ENCODE measurements around the gene PIH1D1. TPM values are rescaled to one million over a fixed set of nuclear protein-coding genes. Genes with fewer than 3 reads are reported as not detected.
A peak's percentile ranks its signal among the peaks of the same experiment; 100 is the strongest.

PIH1D1 gene
- total and polyA plus RNA-seq, 2 of the 8 experiments (the other 6 are each of a cell fraction or from before 2014, with no cell fraction given), result 146 to 195 TPM

- H3K79me1 ChIP-seq (ENCODE audit: low read depth, low read length), result no peaks in the 10 kb centered on the region
- no peak overlapping the region for H3K27ac ChIP-seq (ENCODE audit: low read depth, low read length)
- H3K4me3 ChIP-seq (ENCODE audit: extremely low read depth in 1 of 4, insufficient read depth in 2 of 4, low read depth in 3 of 4, low read length in 4 of 4), result no peak overlapping the region
- no peak overlapping the region for H2BK120ac ChIP-seq (replicated peaks; ENCODE audit: low read depth, low read length)
- no peak overlapping the region for H3K18ac ChIP-seq (ENCODE audit: extremely low read depth, low read length)
- H2AFZ ChIP-seq (ENCODE audit: low read length), result no peak overlapping the region
- no peak overlapping the region for H3K4me2 ChIP-seq (ENCODE audit: insufficient read depth in 1 of 2, low read depth in 2 of 2, low read length in 2 of 2)
- 44% methylated on average over 4 of the region's 6 CpGs; no CpG with 5 or more reads in 1 of the 2 experiments for WGBS, 2 experiments (ENCODE audit: extremely low coverage in 1 of 2, insufficient coverage in 1 of 2, insufficient read length in 1 of 2, insufficient replicate concordance in 2 of 2, low coverage in 1 of 2, low lambda C conversion rate in 2 of 2, missing lambda C conversion rate in 1 of 2)
- FAIRE-seq, result no peak
- H3K27me3 ChIP-seq (replicated peaks in 1 of 4; ENCODE audit: control insufficient read depth in 3 of 4, extremely low read depth in 1 of 4, insufficient read depth in 3 of 4, low read length in 3 of 4), result peaks cover 27 to 56% (median 48%) of the 10 kb centered on the region in 4 experiments
- H2AK5ac ChIP-seq (ENCODE audit: low read depth, low read length), result peak overlapping the region; percentile 53; the same call in 1 of the 2 replicates
- H3K23ac ChIP-seq (ENCODE audit: insufficient read length), result no peak overlapping the region
- DNase-seq (ENCODE audit: low read depth in 1 of 2, low spot score in 2 of 2), result no peak
- no peak overlapping the region for H3K14ac ChIP-seq (ENCODE audit: insufficient read length)
- ChIA-PET POLR2A (ENCODE audit: partially characterized antibody) (no interaction called here), CTCF (ENCODE audit: partially characterized antibody) (no interaction called here)
- H3K79me2 ChIP-seq (ENCODE audit: control insufficient read depth in 1 of 2, insufficient read depth in 2 of 2, low read length in 2 of 2), result no peaks in the 10 kb centered on the region
- no peak overlapping the region for H2BK5ac ChIP-seq (ENCODE audit: low read depth, low read length)
- H3K23me2 ChIP-seq (ENCODE audit: low read depth, low read length), result peaks cover 20% of the 10 kb centered on the region; the same call in 1 of the 2 replicates
- H4K20me1 ChIP-seq (replicated peaks in 1 of 2; ENCODE audit: control insufficient read depth in 1 of 2, insufficient read depth in 2 of 2, low read length in 2 of 2), result no peaks in the 10 kb centered on the region
- H2BK12ac ChIP-seq (ENCODE audit: low read depth, low read length), result no peak overlapping the region
- no peak overlapping the region for H3K4ac ChIP-seq (replicated peaks; ENCODE audit: insufficient read length, low read depth, low read length)
- no peak overlapping the region for H4K8ac ChIP-seq (ENCODE audit: extremely low read depth, insufficient read depth, low read length)
- peaks cover 0 to 13% (median 11%) of the 10 kb centered on the region in 4 experiments; a peak in 5 of 7 replicates for H3K4me1 ChIP-seq (replicated peaks in 1 of 4; ENCODE audit: control insufficient read depth in 3 of 4, insufficient read depth in 4 of 4, low read length in 3 of 4)
- H4K91ac ChIP-seq (replicated peaks; ENCODE audit: insufficient read length, low read length), result no peak overlapping the region
- H2BK20ac ChIP-seq (ENCODE audit: low read length), result no peak overlapping the region
- H4K5ac ChIP-seq (ENCODE audit: insufficient read length, low read depth, low read length), result no peak overlapping the region
- TF ChIP-seq SRF (IDR thresholded peaks at IDR 0.05; ENCODE audit: low read depth, low read length), result no peak
- no peak for TF ChIP-seq SAP30 (IDR thresholded peaks at IDR 0.05; ENCODE audit: insufficient read depth, insufficient replicate concordance, low read length)
- TF ChIP-seq JUN (IDR thresholded peaks at IDR 0.05; ENCODE audit: low read depth, low read length), result no peak
- TF ChIP-seq EP300 (IDR thresholded peaks at IDR 0.05; ENCODE audit: borderline replicate concordance in 1 of 2, low read depth in 2 of 2, low read length in 2 of 2), result peak in 1 of 2 experiments; percentile 90; a peak in 1 of 3 replicates
- no peak overlapping the region for H2BK15ac ChIP-seq (ENCODE audit: low read length)
- H3K9ac ChIP-seq (replicated peaks in 1 of 4; ENCODE audit: extremely low read depth in 1 of 4, low read depth in 3 of 4, low read length in 3 of 4), result no peak overlapping the region
- H3K9me3 ChIP-seq (ENCODE audit: insufficient read depth in 2 of 2, low read depth in 1 of 2, low read length in 1 of 2), result no peaks in the 10 kb centered on the region
- no peaks in the 10 kb centered on the region for H3K36me3 ChIP-seq (ENCODE audit: control insufficient read depth in 2 of 4, insufficient read depth in 4 of 4, low read length in 3 of 4)
- H3K56ac ChIP-seq (replicated peaks; ENCODE audit: insufficient read length, low read depth, low read length), result no peak overlapping the region
Measured at GRCh38 chr19:49438261-49438660, 13.4 kb downstream of the PIH1D1 start.

All from H1 (cell line).